Caco-2 (cell line): ENCODE measurements around the gene PSMD13. TPM values are rescaled to one million over a fixed set of nuclear protein-coding genes. Genes with fewer than 3 reads are reported as not detected.

Experiments used
- BruUV-seq: library from RNA; stranded (reverse); fragments of 400-500 nt; replicated peaks from 2 replicates; lab custom pipeline; 2021; lab: Mats Ljungman, UMichigan
- CTCF ChIA-PET: fragments of 300-600 bp; sonication (Branson Sonifier 250); formaldehyde crosslinking; loops from one replicate; lab custom pipeline; 2022; ENCODE audit warnings: antibody characterized with exemption; lab: Charles Lee
- POLR2A ChIA-PET: fragments of 300-600 bp; sonication (Branson Sonifier 250); formaldehyde crosslinking; loops from one replicate; lab custom pipeline; 2022; ENCODE audit warnings: antibody characterized with exemption; lab: Charles Lee
- DNase-seq, 2 experiments: peaks; one replicate each; pipeline versions ENCODE4 v3.0.0 to v3.0.0-alpha.2; 2020 to 2022
- H3K27me3 ChIP-seq: replicated peaks from 2 replicates; pipeline ENCODE4 v1.6.0; 2011; ENCODE audit warnings: low read length; ENCODE audit not compliant: control insufficient read depth, insufficient read depth
- H3K36me3 ChIP-seq: 2 replicates; pipeline ENCODE4 v1.5.1; 2011; ENCODE audit warnings: low read length; ENCODE audit not compliant: control insufficient read depth, insufficient read depth
- H3K4me1 ChIP-seq: fragments of 250-450 bp; sonication (Bioruptor Pico); 2 replicates; pipeline ENCODE4 v1.5.1; 2020; ENCODE audit warnings: mild to moderate bottlenecking
- H3K4me3 ChIP-seq: 2 replicates; pipeline ENCODE4 v1.5.1; 2011; ENCODE audit warnings: low read depth, mild to moderate bottlenecking, control low read depth, low read length
- H3K9me3 ChIP-seq: fragments of 250-450 bp; sonication (Bioruptor Pico); 2 replicates; pipeline ENCODE4 v1.5.1; 2020; ENCODE audit warnings: mild to moderate bottlenecking, moderate library complexity
- H3K27ac Mint-ChIP-seq: one replicate; pipeline ENCODE4 v1.8.0; 2022; ENCODE audit warnings: mixed read lengths; ENCODE audit not compliant: unreplicated experiment
- H3K27me3 Mint-ChIP-seq: one replicate; pipeline ENCODE4 v1.8.0; 2022; ENCODE audit warnings: mixed read lengths; ENCODE audit not compliant: insufficient read depth, unreplicated experiment
- H3K36me3 Mint-ChIP-seq: one replicate; pipeline ENCODE4 v1.8.0; 2022; ENCODE audit warnings: mild to moderate bottlenecking, mixed read lengths; ENCODE audit not compliant: insufficient read depth, unreplicated experiment
- H3K4me1 Mint-ChIP-seq: one replicate; pipeline ENCODE4 v1.8.0; 2022; ENCODE audit warnings: low read depth, mixed read lengths; ENCODE audit not compliant: unreplicated experiment
- H3K4me3 Mint-ChIP-seq: one replicate; pipeline ENCODE4 v1.8.0; 2022; ENCODE audit warnings: mild to moderate bottlenecking, moderate library complexity, mixed read lengths; ENCODE audit not compliant: unreplicated experiment
- H3K9me3 Mint-ChIP-seq: one replicate; pipeline ENCODE4 v1.8.0; 2022; ENCODE audit warnings: mixed read lengths; ENCODE audit not compliant: unreplicated experiment
- intact Hi-C: fragments of 100-400 bp; cut with micrococcal nuclease; formaldehyde crosslinking; loops from one replicate; pipeline ENCODE4 v1.10.0; 2022; ENCODE audit not compliant: unreplicated experiment
- total RNA-seq: library from RNA; stranded (reverse); gene quantifications from 2 replicates; pipeline ENCODE4 v1.2.3, GENCODE V29; 2022
- TF ChIP-seq, protein P1 (sequence below), 2 experiments: fragments of 200-600 bp in 1 of 2; IDR thresholded peaks; 1 replicate in 1 of 2; 2 replicates in 1 of 2; pipeline versions ENCODE4 v1.5.1 to v1.8.0; 2011 to 2022; ENCODE audit warnings: antibody characterized with exemption in 1 of 2, control low read depth in 1 of 2, inconsistent platforms in 1 of 2, low read depth in 1 of 2, low read length in 1 of 2, mild to moderate bottlenecking in 1 of 2, moderate library complexity in 1 of 2; ENCODE audit not compliant: insufficient read depth in 1 of 2, severe bottlenecking in 1 of 2, unreplicated experiment in 1 of 2

Gene PSMD13
- total RNA-seq, 1 experiment from 2014 or later: 172 TPM

DNA sequence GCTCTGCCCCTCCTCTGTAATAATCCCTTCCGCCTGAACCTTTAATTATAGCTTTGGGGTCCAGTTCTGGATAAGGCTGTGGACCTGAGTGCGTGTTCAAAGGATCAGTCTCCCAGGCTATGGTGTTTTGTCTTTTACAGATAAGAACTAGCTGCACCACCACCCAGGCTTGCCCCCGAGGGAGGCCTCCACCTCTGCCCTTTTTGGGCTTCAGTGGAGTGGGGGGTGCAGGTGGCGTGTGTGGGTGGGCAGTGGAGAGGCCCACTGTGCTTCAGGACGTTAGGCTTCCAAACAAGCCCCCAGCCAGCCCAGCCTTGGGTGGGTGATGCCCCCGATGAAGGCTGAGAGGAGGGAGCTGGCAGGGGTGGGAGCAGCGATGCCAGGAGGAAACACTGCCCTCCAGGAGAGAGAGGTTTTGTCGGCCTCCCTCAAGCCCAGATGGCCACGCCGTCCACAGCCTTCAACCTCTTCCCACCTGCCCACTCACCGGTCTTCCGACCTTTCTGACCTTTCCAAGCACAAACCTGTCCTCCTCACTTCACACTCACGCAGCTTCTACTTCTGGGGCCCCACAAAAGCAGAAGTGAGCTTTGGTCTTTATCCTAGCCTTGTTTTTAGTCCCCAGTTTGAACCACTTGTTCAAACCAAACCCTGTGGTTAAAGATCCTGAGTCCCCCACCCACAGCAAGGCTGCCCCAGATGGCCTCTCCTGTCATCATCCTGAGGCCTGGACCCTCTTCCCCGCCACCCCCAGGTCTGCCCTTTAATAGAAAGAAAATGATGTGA is 20.4 kb downstream of the PSMD13 start:
- Histone ChIP-seq H3K27me3 (no peaks in the 10 kb centered on the region), H3K36me3 (no peaks in the 10 kb centered on the region; the same call in 1 of the 2 replicates), H3K4me3 (no peak overlapping the region), H3K9me3 (no peaks in the 10 kb centered on the region), H3K4me1 (no peaks in the 10 kb centered on the region)
- no TSS peak for BruUV-seq
- H3K36me3 Mint-ChIP-seq: peaks cover 37% of the 10 kb centered on the region
- intact Hi-C loops: no loop called here
- no peaks in the 10 kb centered on the region for H3K27me3 Mint-ChIP-seq
- POLR2A ChIA-PET: no interaction called here
- H3K4me1 Mint-ChIP-seq: no peaks in the 10 kb centered on the region
- H3K27ac Mint-ChIP-seq: no peak overlapping the region
- no peak overlapping the region for H3K4me3 Mint-ChIP-seq
- CTCF ChIA-PET: no interaction called here
- peaks cover 25% of the 10 kb centered on the region for H3K9me3 Mint-ChIP-seq
- TF ChIP-seq, protein P1, sequence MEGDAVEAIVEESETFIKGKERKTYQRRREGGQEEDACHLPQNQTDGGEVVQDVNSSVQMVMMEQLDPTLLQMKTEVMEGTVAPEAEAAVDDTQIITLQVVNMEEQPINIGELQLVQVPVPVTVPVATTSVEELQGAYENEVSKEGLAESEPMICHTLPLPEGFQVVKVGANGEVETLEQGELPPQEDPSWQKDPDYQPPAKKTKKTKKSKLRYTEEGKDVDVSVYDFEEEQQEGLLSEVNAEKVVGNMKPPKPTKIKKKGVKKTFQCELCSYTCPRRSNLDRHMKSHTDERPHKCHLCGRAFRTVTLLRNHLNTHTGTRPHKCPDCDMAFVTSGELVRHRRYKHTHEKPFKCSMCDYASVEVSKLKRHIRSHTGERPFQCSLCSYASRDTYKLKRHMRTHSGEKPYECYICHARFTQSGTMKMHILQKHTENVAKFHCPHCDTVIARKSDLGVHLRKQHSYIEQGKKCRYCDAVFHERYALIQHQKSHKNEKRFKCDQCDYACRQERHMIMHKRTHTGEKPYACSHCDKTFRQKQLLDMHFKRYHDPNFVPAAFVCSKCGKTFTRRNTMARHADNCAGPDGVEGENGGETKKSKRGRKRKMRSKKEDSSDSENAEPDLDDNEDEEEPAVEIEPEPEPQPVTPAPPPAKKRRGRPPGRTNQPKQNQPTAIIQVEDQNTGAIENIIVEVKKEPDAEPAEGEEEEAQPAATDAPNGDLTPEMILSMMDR (IDR thresholded peaks at IDR 0.05; ENCODE audit: insufficient read depth in 1 of 2, low read depth in 1 of 2, low read length in 1 of 2, severe bottlenecking in 1 of 2, unreplicated experiment in 1 of 2): no peak
- DNase-seq: no peak

DNA sequence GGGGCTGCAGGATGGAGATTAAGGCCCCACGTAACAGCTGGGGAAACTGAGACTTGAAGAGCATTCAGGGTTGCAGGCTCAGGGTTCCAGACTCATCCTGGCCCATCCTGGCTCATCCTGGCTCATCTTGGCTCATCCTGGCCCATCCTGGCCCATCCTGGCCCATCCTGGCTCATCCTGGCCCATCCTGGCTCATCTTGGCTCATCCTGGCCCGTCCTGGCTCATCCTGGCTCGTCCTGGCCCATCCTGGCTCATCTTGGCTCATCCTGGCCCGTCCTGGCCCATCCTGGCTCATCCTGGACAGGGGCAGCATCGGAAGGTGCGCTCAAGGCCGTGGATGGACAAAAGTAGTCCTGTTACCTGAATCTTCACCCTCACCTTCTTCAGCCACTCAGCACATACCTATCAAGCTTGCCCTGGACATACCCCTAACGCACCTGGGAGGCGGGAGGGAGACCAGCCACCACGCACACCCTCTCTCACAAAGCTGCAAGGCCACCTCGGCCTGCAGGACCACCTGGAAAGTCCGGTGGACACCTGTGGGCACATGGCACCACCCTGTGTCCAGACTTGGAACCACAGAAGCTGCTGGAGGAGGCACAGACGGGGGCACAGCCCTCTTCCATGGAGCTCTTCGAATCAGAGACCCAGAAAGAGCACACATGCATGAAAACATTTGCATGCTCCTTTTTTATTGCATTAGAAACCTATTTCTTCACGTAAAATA is 21.2 kb downstream of the PSMD13 start:
- H3K4me3 ChIP-seq: no peak overlapping the region
- no peaks in the 10 kb centered on the region for H3K4me1 Mint-ChIP-seq
- TF ChIP-seq, protein P1 (IDR thresholded peaks at IDR 0.05; ENCODE audit: insufficient read depth in 1 of 2, low read depth in 1 of 2, low read length in 1 of 2, severe bottlenecking in 1 of 2, unreplicated experiment in 1 of 2): peak; percentile 52 to 59
- H3K36me3 ChIP-seq: no peaks in the 10 kb centered on the region; the same call in 1 of the 2 replicates
- peaks cover 25% of the 10 kb centered on the region for H3K9me3 Mint-ChIP-seq
- H3K36me3 Mint-ChIP-seq: peaks cover 31% of the 10 kb centered on the region
- BruUV-seq: no TSS peak
- H3K27me3 Mint-ChIP-seq: no peaks in the 10 kb centered on the region
- no peak overlapping the region for H3K4me3 Mint-ChIP-seq
- H3K27ac Mint-ChIP-seq: no peak overlapping the region
- intact Hi-C loops: no loop called here
- H3K9me3 ChIP-seq: no peaks in the 10 kb centered on the region
- H3K27me3 ChIP-seq: no peaks in the 10 kb centered on the region
- ChIA-PET POLR2A (no interaction called here), CTCF (interaction anchor here (2.0 kb wide), 1 partner anchor 7 kb away, joined by 10 read pairs; no protein-coding TSS in a partner anchor)
- DNase-seq: peak; percentile 43 to 57
- H3K4me1 ChIP-seq: no peaks in the 10 kb centered on the region

DNA sequence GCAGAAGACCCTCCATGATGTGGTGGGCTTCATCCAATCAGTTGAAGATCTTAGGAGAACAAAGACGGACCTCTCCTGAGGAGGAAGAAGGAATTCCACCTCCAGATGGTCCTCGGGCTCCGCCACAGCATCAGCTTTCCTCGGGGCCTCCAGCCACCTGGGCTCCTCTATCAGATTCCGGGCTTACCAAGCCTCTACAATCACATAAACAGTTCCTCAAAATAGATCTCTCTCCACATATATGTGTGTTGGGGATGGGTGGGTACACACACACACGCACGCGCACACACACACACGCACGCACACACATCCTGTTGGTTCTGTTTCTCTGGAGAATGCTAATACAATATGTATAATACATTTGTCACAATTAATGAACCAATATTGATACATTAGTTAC is 22.6 kb downstream of the PSMD13 start:
- Mint-ChIP-seq H3K27ac (no peak overlapping the region), H3K27me3 (no peaks in the 10 kb centered on the region), H3K36me3 (peaks cover 18% of the 10 kb centered on the region), H3K9me3 (peaks cover 25% of the 10 kb centered on the region), H3K4me3 (no peak overlapping the region), H3K4me1 (no peaks in the 10 kb centered on the region)
- no peaks in the 10 kb centered on the region for H3K36me3 ChIP-seq
- no TSS peak for BruUV-seq
- CTCF ChIA-PET: interaction anchor here (2.0 kb wide), 1 partner anchor 9 kb away, joined by 10 read pairs; no protein-coding TSS in a partner anchor
- H3K4me1 ChIP-seq: no peaks in the 10 kb centered on the region
- no peak overlapping the region for H3K4me3 ChIP-seq
- no peaks in the 10 kb centered on the region for H3K9me3 ChIP-seq
- intact Hi-C loops: no loop called here
- no peak for DNase-seq
- no peaks in the 10 kb centered on the region for H3K27me3 ChIP-seq
- POLR2A ChIA-PET: no interaction called here
- TF ChIP-seq, protein P1 (IDR thresholded peaks at IDR 0.05; ENCODE audit: insufficient read depth in 1 of 2, low read depth in 1 of 2, low read length in 1 of 2, severe bottlenecking in 1 of 2, unreplicated experiment in 1 of 2): no peak
